GM21576 (cell line): Measurements from ENCODE around the gene IP6K1.

Experiments used
- ATAC-seq: cut with Tn5 transposase; IDR thresholded peaks from one replicate; pipeline ENCODE4 v1.9.1; 2021; ENCODE audit warnings: mild to moderate bottlenecking, moderate library complexity; ENCODE audit not compliant: unreplicated experiment

IP6K1 gene

GRCh38 chr3:49725906-49726681, 60.2 kb downstream of the IP6K1 start:
- no peak for ATAC-seq

GRCh38 chr3:49724586-49724985, 61.8 kb downstream of the IP6K1 start:
- no peak for ATAC-seq

GRCh38 chr3:49723628-49724551, 62.5 kb downstream of the IP6K1 start, which contains the start of gene GMPPB:
GMPPB (minus strand) TSS chr3:49723951; CDS start chr3:49723726, 225 bp downstream.
- ATAC-seq: peak; percentile 71

GRCh38 chr3:49723296-49723627, 63.1 kb downstream of the IP6K1 start:
- ATAC-seq: no peak

GRCh38 chr3:49722896-49723295, 63.4 kb downstream of the IP6K1 start:
- ATAC-seq: no peak

- no peak for ATAC-seq
These were observed 64.2 kb downstream of the IP6K1 start for GRCh38 chr3:49721896-49722781.

GRCh38 chr3:49721596-49721895, 64.8 kb downstream of the IP6K1 start:
- ATAC-seq: no peak

- ATAC-seq: no peak
These were observed 65.3 kb downstream of the IP6K1 start for GRCh38 chr3:49720855-49721595.

GRCh38 chr3:49719214-49719884, 67.0 kb downstream of the IP6K1 start, which contains the start of gene AMIGO3:
AMIGO3 (minus strand) TSS chr3:49719684; CDS start chr3:49719465, 219 bp downstream.
- peak; percentile 45 for ATAC-seq

GRCh38 chr3:49718858-49719213, 67.5 kb downstream of the IP6K1 start:
- no peak for ATAC-seq

GRCh38 chr3:49717959-49718857, 68.1 kb downstream of the IP6K1 start:
- ATAC-seq: no peak

GRCh38 chr3:49717211-49717958, 69.0 kb downstream of the IP6K1 start:
- ATAC-seq: no peak

- ATAC-seq: no peak
These were observed 69.6 kb downstream of the IP6K1 start for GRCh38 chr3:49716691-49717210.

- no peak for ATAC-seq
These were observed 70.2 kb downstream of the IP6K1 start for GRCh38 chr3:49716169-49716568.

GRCh38 chr3:49715611-49716121, 70.7 kb downstream of the IP6K1 start:
- no peak for ATAC-seq

GRCh38 chr3:49714728-49715550, 71.4 kb downstream of the IP6K1 start:
- ATAC-seq: no peak
